Dedifferentiated amniotic fluid mesenchymal stem cell (primary cell): ENCODE results near the gene LASP1.
A peak's percentile ranks its signal among the peaks of the same experiment; 100 is the strongest.
"Not testable (repeated sequence)": the region's sequence is repeated elsewhere in the genome, so short reads cannot be mapped to it uniquely, and the experiment has no call there.

Experiments
- DNase-seq: peaks from one replicate; pipeline ENCODE4 v3.0.0-alpha.2; 2016; ENCODE audit errors: extremely low spot score

Gene LASP1

GRCh38 chr17:38926293-38927070 is 56.6 kb downstream of the LASP1 start:
- DNase-seq = no peak

- not testable (repeated sequence) for DNase-seq
Measured at GRCh38 chr17:38930782-38931181, 60.9 kb downstream of the LASP1 start.

DNA sequence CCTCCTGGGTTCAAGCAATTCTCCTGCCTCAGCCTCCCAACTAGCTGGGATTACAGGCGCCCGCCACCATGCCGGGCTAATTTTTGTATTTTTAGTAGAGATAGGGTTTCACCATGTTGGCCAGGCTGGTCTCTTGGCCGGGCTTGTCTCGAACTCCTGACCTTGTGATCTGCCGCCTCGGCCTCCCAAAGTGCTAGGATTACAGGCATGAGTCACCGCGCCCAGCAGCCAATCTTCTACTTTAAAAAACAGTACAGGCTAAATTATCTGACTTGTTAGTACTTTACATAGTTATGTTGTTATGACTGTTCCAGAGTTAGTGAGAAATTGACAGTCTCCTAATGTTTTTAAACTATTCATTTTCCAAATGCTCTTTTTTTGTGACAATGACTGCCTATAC is 64.1 kb downstream of the LASP1 start:
- not testable (repeated sequence) for DNase-seq

GRCh38 chr17:38939987-38940386 is 70.1 kb downstream of the LASP1 start:
- no peak for DNase-seq

DNA sequence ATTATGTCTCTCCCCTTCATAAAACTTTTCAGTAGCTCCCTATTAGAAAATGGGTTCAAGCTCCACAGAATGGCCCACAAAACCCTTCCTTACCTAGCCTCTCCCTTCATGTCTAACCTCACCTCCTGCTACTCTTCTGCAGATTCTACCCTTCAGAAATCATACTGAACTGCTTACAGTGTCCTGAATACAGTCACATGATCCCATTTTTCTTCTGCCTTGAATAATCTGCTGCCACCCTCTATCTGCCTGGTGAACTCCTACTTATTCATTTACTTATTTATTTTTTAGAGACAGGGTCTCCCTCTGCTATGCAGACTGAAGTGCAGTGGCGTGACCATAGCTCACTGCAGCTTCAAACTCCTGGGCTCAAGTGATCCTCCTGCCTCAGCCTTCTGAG is 70.5 kb downstream of the LASP1 start:
- DNase-seq = no peak

DNA sequence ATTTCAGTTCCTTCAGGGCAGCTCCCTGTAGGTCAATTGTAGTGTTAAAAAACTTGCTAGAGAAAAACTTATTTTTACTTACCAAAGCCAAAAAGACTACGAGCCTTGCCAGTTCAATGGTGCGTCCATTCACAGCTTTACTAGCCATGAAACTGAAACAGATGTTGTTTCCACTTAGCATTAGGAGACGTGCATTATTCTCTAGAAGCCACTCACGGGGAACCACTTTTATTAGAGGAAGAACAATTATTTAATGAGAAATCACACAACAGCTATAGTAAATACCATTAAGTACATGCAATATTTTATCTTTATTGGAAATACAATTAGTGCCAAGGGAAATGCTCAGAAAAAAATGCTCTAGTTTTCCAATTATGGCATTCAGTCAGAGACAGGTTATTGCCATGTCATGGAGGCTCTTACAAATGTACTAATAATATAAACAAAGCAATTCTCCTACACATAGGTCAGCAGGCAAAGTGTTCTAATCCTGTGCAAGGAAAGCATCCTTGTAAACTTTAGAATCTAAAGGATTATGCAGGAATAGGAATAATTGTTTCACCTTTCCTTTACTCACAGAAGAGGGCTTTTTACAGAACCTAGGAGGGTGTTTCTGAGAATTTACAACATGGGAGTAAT is 73.0 kb downstream of the LASP1 start:
- DNase-seq = no peak

DNA sequence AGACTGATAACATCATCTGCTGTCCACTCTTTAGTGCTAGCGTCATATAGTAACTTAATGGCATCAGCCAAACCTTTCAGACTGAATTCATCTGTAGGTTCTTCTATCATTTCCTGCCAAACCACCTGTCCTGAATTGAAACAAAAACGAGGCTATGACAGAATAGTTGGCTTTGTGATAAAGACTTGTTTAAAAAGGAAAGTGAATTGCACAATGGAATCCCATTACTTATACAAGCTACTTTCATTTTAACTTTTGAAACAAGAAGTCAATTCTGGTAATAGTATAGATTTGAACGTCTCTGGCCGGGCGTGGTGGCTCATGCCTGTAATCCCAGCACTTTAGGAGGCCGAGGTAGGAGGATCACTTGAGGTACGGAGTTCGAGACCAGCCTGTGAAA is 73.7 kb downstream of the LASP1 start:
- DNase-seq = no peak

DNA sequence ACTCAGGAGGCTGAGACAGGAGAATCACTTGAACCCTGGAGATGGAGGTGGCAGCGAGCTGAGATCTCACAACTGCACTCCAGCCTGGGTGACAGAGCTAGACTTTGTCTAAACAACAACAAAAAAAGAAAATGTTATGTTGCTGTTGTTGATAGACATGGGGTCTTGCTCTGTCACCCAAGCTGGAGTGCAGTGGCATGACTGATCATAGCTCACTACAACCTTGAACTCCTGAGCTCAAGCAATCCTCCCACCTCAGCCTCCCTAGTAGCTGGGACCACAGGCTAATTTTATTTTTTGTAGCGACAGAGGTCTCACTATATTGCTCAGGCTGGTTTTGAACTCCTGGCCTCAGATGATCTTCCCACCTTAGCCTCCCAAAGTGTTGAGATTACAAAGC is 77.3 kb downstream of the LASP1 start:
- no peak for DNase-seq

DNA sequence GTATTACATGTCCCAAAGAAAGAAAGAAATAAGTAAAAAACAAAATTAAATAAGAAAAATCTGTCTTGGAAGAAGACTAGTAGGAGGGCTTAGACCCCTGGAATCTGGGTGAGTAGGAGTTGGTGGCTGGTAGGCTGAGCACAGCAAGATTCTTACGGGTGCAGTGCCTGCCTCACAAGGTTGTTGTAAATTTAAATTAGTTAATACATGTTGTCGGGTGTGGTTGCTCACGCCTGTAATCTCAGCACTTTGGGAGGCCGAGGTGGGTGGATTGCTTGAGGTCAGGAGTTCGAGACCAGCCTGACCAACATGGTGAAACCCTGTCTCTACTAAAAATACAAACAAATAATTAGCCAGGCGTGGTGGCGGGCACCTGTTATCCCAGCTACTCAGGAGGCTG is 83.9 kb downstream of the LASP1 start:
- DNase-seq = not testable (repeated sequence)

DNA sequence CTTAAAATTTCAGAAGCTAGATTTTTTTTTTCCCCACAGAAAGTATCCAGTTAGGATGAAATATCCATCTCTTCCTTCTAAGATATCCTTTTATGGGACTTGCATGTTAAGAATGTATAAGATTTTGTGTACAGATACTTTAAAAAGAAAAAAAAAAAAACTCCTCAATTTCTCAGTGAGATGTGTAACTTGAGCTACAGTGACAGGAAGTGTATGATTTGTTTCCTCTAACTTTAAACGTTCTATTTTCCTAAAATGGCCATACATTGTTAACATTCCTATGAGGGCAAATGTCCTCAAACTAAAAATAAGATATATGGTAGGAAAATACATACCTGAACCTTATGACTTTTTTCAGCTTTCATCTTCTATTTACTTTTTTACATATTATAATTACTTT is 88.5 kb downstream of the LASP1 start:
- DNase-seq = peak; percentile 74

GRCh38 chr17:38958756-38959155 is 88.9 kb downstream of the LASP1 start:
- peak; percentile 85 for DNase-seq

DNA sequence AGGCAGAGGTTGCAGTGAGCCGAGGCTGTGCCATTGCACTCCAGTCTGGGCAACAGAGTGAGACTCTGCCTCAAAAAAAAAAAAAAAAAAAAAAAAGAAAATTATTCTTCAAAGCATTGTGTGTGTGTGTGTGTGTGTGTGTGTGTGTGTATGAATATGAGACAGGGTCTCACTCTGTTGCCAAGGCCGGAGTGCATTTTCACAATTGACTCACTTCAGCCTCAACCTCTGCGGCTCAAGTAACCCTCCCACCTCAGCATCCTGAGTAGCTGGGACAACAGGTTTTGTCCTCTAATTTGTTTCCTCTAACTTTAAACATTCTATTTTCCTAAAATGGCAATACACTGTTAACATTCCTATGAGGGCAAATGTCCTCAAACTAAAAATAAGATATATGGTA is 89.7 kb downstream of the LASP1 start:
- no peak for DNase-seq

- no peak for DNase-seq
Measured at GRCh38 chr17:38960402-38960801, 90.5 kb downstream of the LASP1 start.

- DNase-seq = no peak
Measured at GRCh38 chr17:38961413-38961812, 91.6 kb downstream of the LASP1 start.

DNA sequence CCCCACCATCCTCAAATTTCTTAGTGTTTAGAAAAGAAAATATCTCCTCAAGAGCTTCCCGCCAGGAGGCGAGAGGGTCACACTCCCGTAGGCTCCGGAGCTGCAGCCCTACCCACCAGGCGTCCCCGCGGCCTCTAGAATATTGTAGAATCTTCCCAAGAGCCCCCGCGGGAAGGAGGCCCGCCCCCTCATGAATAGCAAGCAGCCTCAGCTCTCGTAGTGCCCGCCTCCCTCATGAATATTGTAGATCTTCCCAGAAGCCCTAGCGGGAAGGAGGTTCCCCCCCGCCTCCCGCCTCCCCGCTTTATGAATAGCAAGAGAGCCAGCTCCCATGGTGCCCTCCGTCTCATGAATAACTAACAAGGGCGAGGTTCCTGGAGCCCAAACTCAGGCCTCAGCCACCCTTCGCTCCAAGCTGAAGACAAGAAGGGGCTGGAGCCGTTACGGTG is 97.5 kb downstream of the LASP1 start, which contains the start of gene FBXO47:
Gene FBXO47 (minus strand): TSS at position 114 of the 449 bp plus-strand sequence. CDS start 4,378 bp downstream, outside the sequence.
- no peak for DNase-seq

DNA sequence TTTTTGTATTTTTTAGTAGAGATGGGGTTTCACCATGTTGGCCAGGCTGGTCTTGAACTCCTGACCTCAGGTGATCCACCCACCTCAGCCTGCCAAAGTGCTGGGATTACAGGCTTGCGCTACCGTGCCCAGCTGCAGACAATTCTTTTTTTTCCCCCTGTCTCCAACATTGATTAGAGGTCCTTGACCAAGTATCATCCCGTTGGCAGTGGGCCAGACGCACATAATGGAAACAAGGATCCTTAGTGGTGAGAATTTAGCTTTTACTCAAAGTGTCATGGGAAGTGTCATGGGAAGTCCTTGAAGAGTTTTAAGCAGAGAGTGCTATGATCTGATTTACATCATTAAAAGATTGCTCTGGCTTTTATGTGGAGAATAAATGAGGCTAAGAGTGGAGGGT is 99.4 kb downstream of the LASP1 start:
- DNase-seq = no peak

- DNase-seq = no peak
Measured at GRCh38 chr17:38970128-38970527, 100.3 kb downstream of the LASP1 start.

- DNase-seq = no peak
Measured at GRCh38 chr17:38970804-38971203, 100.9 kb downstream of the LASP1 start.
